Measurements from ENCODE around the gene RANBP3.
"Not testable (repeated sequence)": the region's sequence is repeated elsewhere in the genome, so short reads cannot be mapped to it uniquely, and the experiment has no call there.

Gene RANBP3

GRCh38 chr19:5874496-5874895 is 103.4 kb downstream of the RANBP3 start:
- DNase-seq: not testable (repeated sequence)

GRCh38 chr19:5873617-5874199 is 104.2 kb downstream of the RANBP3 start:
- no peak for DNase-seq

DNA sequence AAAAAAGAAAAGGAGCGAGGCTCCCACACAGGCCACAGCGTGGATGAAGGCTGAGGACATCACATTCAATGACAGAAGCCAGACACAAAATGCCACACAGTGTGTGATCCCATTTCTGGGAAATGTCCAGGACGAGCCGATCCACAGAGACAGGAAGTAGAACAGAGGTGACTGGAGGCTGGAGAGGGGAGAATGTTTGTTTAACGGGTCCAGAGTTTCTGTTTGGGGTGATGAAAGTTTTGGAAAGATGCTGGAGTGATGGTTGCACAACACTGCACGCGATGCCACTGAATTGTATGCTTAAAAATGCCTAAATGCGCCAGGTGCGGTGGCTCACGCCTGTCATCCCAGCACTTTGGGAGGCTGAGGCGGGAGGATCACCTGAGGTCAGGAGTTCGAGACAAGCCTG is 107.0 kb downstream of the RANBP3 start:
- no peak for DNase-seq

- DNase-seq: no peak
These were observed 110.5 kb downstream of the RANBP3 start for GRCh38 chr19:5867201-5868136.

All from stimulated activated CD4-positive, alpha-beta T cell treated with anti-CD3 and anti-CD28 coated beads, Interleukin-4, amount 100 ng/mL, for 4 hours (primary cell).